GM21381 (cell line): Measurements from ENCODE around the gene ARF5.
"Not testable (repeated sequence)": the region's sequence is repeated elsewhere in the genome, so short reads cannot be mapped to it uniquely, and the experiment has no call there.

Experiments used
- ATAC-seq: cut with Tn5 transposase; IDR thresholded peaks from one replicate; pipeline ENCODE4 v1.9.1; 2021; ENCODE audit warnings: mild to moderate bottlenecking, moderate library complexity; ENCODE audit not compliant: unreplicated experiment

The ARF5 gene

DNA sequence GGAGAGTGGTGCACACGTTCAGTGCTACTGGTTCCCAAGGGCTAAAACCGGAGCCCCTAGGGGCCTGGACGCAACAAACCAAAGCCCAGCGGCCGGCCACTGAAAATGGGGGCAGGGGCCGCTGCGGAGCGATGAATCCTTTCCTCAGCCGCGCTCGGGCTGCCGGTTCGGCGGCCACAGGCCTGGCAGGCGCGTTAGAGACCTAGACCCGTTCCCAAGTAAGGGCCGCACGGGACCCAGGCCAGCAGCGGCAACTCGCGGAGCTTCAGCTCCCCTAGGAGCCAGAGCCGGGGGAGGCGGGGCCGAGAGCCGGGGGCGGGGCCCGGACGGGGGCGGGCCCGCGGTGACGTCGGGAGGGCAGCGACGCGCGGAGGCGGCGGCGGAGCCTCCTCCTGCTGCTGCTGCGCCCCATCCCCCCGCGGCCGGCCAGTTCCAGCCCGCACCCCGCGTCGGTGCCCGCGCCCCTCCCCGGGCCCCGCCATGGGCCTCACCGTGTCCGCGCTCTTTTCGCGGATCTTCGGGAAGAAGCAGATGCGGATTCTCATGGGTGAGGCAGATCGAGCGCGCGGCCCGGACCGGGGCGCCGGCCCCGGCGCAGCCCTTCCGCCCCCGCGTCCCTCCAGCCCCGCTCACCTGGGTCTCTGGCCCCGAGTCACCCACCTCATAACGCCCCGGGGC, at the start of gene ARF5:
ARF5 (plus strand) TSS at position 393 of the 678 bp plus-strand sequence; CDS start at position 481, 88 bp downstream.
- peak; percentile 76 for ATAC-seq

DNA sequence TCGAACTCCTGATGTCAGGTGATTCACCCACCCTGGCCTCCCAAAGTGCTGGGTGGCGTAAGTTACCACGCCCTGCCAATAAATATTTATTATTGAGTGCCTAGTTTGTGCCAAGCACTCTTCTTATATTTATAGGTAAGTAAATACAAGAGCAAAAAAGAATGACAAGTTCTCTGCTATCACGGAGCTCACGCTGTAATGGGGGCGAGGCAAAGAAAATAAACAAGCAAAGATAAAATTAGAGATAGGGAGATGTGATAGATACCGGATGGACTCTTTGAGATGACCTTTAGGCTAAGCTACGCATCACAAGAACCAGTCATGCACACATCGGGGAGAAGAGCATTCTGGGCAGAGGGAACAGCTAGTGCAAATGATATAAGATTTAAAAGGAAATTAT, 49.1 kb upstream of the ARF5 start:
- ATAC-seq = no peak

DNA sequence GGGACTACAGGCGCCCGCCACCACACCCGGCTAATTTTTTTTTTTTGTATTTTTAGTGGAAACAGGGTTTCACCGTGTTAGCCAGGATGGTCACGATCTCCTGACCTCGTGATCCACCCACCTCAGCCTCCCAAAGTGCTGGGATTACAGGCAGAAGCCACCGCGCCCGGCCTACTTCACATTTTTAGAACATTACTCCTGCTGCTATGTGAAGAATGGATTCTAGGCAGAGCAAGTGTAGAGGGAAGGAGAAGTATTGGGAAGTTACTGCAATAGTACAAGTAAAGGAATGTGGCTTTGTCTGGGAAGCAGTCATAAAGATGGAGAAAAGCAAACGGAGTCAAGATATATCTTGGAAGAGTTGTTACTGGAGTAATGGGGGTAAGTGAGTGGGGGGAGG, 47.8 kb upstream of the ARF5 start:
- ATAC-seq = not testable (repeated sequence)

DNA sequence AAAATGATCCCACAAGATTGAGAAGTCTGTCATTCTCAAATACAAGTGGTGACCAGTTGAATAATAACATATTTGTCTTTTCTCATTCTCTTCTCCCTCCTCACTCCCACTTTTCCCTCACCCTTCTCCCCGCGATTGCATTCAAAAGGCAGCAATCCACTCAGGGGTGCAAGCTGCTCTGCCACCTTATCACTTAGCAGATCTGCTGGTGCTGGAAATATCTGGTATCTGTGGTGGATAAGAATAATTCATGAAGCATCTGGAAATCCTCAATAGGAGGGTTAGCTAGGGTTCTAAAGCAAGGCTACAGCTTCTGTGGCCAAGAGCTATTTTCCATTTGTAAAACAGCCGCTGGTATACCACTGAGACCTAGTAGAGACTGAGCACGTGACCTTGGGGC, 46.7 kb upstream of the ARF5 start:
- no peak for ATAC-seq

DNA sequence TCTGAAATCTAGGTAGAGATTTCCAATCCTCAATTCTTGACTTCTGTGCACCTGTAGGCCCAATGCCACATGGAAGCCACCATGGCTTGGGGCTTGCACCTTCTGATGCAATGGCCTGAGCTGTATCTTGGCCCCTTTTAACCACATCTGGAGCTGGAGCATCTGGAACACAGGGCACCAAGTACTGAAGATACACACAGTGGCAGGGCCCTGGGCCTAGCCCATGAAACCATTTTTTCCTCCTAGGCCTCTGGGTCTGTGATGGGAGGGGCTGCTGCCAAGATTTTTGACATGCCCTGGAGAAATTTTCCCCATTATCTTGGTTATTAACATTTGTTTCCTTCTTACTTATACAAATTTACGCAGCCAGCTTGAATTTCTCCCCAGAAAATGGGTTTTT, 41.9 kb upstream of the ARF5 start:
- ATAC-seq = no peak

DNA sequence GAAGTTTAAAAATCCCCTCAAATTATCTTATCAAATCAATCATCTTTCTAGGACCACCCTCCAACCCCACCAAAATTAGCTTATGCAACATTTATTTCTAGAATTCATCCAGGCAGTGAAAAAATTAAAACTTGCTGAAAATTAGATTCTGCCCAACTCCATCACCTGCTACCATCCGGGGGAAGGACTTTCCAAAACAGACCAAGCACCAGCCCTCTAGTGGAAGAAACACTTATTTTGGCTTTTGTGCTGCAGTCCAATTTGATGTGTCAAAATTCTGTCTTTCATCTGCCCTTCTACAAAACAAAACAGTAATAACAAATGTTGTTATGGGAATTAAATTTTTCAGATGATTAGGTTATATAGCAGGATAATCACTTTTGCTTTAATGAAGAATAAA, 38.0 kb upstream of the ARF5 start:
- ATAC-seq = no peak

DNA sequence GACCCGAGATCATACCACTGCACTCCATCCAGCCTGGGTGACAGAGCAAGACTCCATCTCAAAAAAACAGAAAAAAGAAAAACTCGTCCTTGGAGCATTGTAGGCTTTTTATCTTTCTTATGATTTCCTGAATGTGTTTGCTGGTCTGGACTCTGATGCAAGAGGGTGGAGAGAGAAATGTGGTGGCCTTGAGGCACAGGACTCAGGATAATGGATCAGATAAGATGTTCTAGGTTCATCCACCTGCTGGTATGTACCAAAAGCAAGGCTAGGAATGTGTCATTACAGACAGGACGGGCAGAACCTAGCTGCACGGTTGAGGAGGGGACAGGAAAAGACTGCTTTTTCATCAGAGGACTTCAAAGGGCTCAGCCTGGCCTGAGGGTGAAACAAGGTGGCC, 36.3 kb upstream of the ARF5 start:
- ATAC-seq = no peak

DNA sequence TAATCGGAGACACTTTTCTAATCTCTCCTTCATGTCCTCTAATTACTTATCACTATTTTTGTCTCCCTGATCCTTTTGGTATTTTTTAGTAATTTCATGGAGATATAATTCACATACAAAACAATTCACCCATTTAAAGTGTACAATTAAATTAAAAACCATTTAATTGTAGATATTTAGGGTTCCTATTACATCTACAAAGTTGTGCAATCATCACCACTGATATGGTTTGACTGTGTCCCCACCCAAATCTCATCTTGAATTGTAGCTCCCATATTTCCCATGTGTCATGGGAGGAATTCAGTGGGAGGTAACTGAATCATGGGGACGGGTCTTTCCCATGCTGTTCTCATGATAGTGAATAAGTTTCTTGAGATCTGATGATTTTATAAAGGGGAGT, 31.8 kb upstream of the ARF5 start:
- no peak for ATAC-seq

DNA sequence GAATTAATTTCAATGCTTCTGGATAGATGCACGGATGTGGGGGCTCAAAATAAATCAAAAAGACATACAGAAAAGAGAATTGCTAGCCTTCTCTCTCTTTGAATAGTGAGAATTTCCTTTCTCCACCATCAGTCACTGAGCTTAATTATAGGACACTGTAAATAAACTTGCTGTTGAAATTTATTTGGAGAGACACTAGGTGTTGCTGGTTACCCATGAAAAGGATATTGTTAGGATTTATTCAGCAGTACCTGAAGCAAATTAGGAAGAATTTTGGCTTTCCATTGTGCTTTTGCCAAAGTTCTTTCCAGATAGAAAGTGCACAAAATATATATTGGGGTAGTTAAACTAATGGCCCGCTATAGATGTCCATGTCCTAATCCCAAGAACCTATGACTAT, 30.4 kb upstream of the ARF5 start:
- no peak for ATAC-seq

DNA sequence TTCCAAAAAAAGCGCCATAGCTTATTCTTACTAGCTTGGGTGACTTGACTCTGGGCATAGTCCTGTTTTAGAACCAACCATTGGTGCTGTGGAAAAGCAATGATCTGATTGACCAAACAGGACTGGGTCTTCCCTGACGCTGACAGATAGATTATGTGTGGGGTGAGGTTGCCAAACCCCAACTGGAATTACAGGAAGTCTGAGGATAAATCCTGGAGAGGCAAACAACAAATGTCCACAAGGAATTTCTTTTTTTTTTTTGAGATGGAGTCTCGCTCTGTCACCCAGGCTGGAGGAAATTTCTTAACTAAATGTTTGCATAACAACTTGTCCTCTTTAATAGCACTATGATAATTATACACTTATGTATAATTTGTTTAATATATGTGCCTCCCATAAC, 22.0 kb upstream of the ARF5 start:
- no peak for ATAC-seq

DNA sequence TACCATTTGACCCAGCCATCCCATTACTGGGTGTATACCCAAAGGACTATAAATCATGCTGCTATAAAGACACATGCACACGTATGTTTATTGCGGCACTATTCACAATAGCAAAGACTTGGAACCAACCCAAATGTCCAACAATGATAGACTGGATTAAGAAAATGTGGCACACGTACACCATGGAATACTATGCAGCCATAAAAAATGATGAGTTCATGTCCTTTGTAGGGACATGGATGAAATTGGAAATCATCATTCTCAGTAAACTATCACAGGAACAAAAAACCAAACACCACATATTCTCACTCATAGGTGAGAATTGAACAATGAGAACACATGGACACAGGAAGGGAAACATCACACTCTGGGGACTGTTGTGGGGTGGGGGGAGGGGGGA, 20.2 kb upstream of the ARF5 start:
- ATAC-seq = not testable (repeated sequence)

DNA sequence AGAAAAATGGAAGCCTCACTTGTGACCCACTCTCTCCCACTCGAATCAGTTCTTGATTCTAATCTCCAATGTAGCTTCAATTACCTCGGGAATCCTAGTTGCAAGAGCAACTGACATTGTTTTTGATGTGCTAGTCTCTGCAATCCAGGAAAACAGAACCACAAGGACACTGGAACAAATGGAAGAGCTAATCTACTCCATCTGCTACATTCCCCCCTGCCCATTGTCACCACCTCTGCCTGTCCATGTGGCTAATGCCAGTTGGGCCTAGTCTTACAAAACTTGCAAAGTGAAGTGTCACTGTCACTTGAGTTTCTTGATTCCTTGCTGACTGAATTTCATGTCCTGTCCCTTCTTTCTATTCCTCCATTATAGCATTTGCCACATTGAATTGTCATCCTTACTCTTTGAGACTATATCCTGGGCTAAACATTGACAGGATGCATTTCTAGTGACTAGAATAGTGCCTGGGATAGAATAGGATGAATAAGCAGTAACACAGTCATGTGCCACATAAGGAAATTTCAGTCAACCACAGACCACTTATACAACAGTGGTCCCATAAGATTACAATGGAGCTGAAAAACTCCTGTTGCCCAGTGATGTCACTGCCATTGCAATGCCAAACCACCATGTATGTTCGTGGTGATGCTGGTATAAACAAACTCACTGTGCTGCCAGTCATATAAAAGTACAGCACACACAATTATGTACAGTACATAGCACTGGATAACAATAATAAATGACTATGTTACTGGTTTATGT, 16.3 kb upstream of the ARF5 start:
- ATAC-seq = no peak

DNA sequence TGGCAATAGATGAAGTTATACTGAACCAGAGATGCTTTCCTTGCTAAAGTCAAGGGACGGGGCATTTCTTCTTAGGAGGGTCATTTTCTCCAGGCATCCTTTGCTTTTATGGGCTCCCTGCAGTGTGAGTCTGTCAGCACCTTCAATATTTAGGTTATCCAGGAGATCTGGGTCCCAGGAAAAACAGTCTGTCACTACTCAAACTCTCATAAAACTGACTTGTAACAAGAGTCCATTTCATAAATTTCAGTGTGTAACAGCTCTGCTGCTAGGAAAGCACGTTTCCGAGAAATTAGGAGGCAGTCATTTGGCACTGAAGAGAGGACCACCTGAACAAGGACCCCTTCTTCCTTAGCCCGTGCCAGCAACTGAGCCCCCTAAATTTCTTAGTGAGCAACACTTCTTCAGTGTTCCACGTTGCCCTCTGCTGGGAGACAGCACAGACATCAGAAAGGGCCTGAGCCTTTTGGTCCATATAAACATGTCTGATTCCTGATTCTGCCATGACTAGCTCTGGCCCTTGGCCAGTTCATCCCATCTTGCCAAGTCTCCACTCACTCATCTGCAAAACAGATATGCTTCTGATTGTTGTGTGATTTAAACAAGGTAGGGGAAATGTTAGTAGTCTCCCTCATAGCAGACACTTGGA, 10.1 kb upstream of the ARF5 start:
- ATAC-seq = no peak

DNA sequence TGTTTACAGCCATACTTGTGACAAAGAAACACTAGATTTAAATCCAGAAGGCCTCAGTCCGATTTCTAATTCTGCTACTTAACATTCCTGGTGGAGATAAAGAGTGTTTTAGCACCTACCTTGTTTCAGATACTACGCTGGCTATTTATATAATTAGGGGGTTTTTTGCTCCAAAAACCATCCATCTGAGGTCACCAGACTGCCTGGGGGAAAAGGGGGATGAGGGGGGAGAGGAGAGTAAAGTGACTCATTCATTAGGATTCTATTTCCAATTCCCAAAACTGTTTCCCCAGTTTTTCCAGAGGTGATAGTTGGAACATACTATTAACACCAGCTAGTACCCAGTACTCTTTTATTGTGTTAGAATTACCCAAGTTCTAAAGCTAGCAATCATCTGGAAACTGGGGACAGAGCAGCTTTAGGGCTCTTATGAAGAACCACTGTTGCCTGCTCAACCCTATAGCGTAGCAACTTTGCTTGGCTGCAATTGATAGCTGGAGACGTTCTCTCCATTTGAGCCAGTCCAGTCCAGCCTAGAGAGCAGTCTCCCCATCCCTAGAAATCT, 9.4 kb upstream of the ARF5 start:
- ATAC-seq = no peak

DNA sequence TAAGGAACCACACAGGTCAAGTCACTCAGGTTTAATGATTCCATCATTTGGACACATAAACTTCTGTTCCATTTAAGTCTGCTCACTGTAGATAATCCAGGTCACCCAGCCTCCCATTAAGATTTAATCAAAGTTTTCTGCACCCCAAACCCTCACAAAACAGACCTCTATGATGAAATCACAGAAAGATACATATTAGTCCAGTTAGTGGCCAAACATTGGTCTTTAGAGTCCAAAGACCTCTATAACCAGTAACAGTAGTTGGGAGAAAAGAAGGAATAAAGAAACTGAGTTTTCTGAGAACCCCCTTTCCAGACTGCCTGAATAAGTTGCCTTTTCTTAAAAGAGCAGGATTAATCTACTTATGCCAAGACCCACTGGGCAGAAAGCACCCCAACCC, 7.6 kb upstream of the ARF5 start:
- no peak for ATAC-seq

DNA sequence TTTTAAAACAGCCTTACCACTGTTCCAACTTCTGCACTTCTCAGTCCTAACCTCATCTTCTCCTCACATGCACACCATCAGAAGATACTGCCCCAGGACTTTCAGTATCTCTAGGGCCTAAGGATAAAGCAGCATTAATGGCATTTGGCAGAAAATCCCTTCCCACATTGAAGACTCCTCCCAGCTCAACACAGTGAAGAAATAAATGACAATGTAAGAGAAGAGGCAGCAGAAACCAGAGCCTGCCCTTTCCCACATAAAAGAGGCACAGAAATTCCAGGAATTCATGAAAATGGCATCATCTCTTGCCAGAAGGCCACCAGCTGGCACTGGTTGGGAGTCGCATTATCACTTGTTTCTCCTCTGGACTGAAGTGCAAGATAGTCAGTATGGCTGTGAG, 6.5 kb upstream of the ARF5 start:
- no peak for ATAC-seq

DNA sequence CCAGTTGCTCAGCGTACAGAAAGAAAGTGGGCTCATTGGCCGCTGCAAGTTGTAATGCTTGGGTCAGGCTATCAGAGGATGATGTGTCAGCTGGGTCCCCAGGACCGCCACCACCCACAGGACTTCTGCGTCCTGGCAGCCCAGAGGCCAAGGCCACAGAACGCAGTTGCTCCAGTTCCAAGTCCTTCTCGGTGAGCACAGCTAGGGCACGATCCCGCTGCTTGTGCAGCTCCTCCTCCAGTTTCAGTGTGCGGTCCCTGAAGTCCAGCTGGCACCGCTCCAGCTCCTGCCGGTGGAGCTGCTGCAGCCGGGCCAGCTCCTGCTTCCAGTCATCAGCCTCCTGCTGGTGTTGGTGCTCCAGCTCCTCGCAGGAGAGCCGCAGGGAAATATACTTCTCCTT, 5.8 kb upstream of the ARF5 start:
- no peak for ATAC-seq

DNA sequence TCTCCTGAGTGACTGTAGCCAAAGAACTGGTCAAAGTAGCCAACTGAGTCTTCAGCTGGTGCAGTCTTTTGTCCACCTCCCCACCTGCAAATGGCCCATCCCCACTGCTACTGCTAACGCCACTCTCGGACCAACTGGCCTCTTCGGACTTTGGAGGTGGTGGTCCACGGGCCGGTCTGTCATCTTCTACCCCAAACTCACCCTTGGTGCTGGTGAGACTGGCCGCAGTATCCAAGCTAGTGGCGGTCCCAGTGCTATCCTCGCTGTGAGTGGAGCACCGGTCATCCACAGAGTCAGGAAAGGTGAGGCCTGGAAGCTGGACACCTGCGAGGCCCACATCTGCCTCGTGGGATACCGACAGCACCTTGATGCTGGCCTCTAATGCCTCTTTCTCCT, 3.6 kb upstream of the ARF5 start:
- no peak for ATAC-seq

DNA sequence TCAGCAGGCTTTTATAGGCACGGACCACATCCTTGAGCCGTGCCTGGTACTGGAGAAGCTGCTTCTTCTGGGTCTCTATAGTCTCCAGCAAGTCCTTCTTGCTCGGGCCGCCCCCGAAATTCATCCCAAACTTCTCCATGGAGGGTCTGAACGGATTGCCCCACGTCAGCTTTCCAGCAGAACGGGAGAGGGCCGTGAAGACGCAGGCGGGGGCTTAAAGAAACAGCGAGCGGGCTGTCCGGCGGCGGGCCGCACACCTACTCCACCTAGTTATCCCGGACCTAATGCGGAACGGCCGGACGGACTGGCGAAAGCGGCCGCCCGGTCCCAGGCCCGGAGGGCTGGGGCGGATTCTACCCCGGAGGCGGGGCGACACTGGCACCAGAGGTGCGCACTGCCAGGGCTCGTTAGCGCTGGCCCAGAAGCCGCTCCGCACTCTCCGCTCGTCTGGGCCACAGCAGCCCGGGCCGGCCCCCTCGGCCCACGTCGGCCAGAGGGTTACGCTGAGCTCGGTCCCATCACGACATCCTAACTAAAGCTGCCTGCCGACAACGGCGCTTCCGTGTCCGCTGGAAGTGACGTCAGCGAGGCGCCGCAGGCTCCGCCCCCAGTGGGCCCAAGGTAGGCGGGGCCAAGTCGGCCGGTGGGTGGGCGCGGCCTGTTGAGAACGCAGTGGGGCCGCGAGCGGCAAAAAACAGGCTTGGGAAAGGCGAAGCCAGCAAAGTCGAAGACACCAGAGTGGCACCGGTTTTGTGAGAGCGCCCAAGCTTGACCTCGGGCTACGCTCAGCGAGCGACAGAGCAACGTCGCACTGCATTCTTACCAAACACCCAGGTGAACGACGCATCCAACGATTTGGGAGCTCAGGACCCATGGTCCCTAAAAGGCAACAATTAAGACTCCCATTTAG, 2.9 kb upstream of the ARF5 start, which contains the start of gene GCC1:
GCC1 (minus strand) TSS at position 553 of the 910 bp plus-strand sequence; CDS start at position 139, 414 bp downstream.
- ATAC-seq = peak; percentile 67

DNA sequence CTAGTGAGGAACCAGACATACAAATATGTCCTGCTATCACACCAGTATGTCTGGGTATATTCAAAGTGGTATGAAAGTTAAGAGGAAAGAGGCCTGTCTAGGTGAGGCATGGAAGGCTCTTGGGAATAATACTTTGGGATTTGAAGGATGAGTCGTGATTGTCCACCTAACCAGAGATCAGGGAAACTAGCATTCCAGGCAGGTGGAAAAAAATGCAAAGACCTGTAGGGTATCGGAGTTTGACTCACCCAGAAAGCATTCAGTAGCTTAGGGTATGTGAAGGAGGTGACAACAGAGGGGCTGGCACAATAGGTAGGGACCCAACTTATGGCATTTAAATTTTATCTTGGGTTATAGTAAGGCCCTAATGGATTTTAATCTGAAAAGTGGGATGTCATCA, 1.9 kb upstream of the ARF5 start:
- no peak for ATAC-seq

DNA sequence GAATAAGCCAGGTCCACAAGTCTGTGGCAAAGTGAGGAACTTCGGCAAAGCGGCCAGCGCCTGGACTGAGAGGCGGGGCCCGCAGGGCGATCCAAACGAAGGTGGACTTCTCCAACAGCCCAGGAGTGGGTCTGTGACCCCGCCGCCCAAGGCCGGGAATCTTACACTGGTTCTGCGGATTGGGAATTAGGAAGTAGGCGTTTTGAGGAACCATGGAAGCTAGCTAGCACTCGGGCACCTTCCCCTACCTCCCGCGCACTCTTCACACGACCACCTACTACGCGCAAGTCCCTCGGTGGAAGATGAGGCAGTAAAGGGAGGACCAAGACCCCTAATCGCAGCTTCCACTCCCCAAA, 570 bp upstream of the ARF5 start:
- ATAC-seq = no peak
